ENCODE data around the gene NFIA. TPM values are rescaled to one million over a fixed set of nuclear protein-coding genes. Genes with fewer than 3 reads are reported as not detected.

NFIA gene
- polyA plus RNA-seq, 3 donors = 1.4 to 5.3 (median 2.4) TPM

DNA sequence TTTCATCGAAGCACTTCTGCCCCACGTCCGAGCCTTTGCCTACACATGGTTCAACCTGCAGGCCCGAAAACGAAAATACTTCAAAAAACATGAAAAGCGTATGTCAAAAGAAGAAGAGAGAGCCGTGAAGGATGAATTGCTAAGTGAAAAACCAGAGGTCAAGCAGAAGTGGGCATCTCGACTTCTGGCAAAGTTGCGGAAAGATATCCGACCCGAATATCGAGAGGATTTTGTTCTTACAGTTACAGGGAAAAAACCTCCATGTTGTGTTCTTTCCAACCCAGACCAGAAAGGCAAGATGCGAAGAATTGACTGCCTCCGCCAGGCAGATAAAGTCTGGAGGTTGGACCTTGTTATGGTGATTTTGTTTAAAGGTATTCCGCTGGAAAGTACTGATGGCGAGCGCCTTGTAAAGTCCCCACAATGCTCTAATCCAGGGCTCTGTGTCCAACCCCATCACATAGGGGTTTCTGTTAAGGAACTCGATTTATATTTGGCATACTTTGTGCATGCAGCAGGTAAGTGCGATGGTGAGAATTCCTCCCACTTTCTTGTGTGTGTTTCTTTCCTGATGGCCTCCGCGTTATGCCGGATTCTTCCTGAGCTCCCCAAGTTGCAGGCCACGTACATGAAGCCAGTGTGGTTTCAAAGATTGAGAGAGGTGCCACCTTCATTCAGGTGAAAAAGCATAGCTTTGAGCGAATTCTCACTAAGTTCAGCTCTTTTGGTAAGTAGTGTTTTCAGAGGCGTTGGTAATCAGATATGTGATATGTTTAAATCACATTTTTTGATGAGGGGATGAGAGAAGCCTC, 6.0 kb downstream of the NFIA start:
- Histone ChIP-seq H3K27me3 (ENCODE audit: control insufficient read depth in 2 of 2, insufficient read depth in 2 of 2, low read length in 2 of 2) (peaks cover 0 to 10% of the 10 kb centered on the region in 2 donors), H3K4me3 (replicated peaks in 1 of 3; ENCODE audit: low read depth in 2 of 3, low read length in 3 of 3) (no peak overlapping the region), H3K36me3 (replicated peaks in 1 of 2; ENCODE audit: control insufficient read depth in 1 of 2, insufficient read depth in 2 of 2, low read length in 2 of 2) (peaks cover 6 to 19% of the 10 kb centered on the region in 2 donors), H3K9ac (ENCODE audit: insufficient read depth, low read length, poor library complexity, severe bottlenecking) (no peak overlapping the region), H3K4me1 (ENCODE audit: control insufficient read depth in 1 of 2, insufficient read depth in 2 of 2, low read length in 2 of 2) (peaks cover 5 to 9% of the 10 kb centered on the region in 2 donors), H3K4me2 (replicated peaks; ENCODE audit: extremely low read depth, low read length, poor library complexity, severe bottlenecking) (no peak overlapping the region), H3K27ac (ENCODE audit: low read depth in 1 of 2, low read length in 2 of 2) (no peak overlapping the region), H4K20me1 (ENCODE audit: insufficient read depth, low read length) (no peaks in the 10 kb centered on the region), H3K79me2 (ENCODE audit: insufficient read depth, low read length) (peaks cover 15% of the 10 kb centered on the region), H3K9me3 (replicated peaks in 1 of 2; ENCODE audit: control insufficient read depth in 1 of 2, insufficient read depth in 1 of 2, low read length in 2 of 2) (no peaks in the 10 kb centered on the region), H2AFZ (ENCODE audit: insufficient read depth, low read depth, low read length, poor library complexity, severe bottlenecking) (no peak overlapping the region)
- Mint-ChIP-seq H3K9me3 (peaks cover 0 to 3% (median 0%) of the 10 kb centered on the region in 7 donors), H3K27me3 (ENCODE audit: low read depth in 3 of 3) (peaks cover 0 to 11% (median 6%) of the 10 kb centered on the region in 3 donors), H3K4me3 (no peak overlapping the region), H3K4me1 (peaks cover 19% of the 10 kb centered on the region), H3K36me3 (peaks cover 25 to 27% of the 10 kb centered on the region in 2 donors), H3K27ac (peak overlapping the region in 1 of 7 donors; percentile 29)
- DNase-seq = no peak
- intact Hi-C loops (cut with micrococcal nuclease) = loop anchor here in 1 of 2 donors (5.0 kb wide), 1 partner anchor 36 kb away; no protein-coding TSS in a partner anchor
- WGBS (ENCODE audit: insufficient coverage) = 97% methylated on average over 18 of the region's 25 CpGs
- TF ChIP-seq, protein P1, sequence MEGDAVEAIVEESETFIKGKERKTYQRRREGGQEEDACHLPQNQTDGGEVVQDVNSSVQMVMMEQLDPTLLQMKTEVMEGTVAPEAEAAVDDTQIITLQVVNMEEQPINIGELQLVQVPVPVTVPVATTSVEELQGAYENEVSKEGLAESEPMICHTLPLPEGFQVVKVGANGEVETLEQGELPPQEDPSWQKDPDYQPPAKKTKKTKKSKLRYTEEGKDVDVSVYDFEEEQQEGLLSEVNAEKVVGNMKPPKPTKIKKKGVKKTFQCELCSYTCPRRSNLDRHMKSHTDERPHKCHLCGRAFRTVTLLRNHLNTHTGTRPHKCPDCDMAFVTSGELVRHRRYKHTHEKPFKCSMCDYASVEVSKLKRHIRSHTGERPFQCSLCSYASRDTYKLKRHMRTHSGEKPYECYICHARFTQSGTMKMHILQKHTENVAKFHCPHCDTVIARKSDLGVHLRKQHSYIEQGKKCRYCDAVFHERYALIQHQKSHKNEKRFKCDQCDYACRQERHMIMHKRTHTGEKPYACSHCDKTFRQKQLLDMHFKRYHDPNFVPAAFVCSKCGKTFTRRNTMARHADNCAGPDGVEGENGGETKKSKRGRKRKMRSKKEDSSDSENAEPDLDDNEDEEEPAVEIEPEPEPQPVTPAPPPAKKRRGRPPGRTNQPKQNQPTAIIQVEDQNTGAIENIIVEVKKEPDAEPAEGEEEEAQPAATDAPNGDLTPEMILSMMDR (IDR thresholded peaks at IDR 0.05) = no peak

DNA sequence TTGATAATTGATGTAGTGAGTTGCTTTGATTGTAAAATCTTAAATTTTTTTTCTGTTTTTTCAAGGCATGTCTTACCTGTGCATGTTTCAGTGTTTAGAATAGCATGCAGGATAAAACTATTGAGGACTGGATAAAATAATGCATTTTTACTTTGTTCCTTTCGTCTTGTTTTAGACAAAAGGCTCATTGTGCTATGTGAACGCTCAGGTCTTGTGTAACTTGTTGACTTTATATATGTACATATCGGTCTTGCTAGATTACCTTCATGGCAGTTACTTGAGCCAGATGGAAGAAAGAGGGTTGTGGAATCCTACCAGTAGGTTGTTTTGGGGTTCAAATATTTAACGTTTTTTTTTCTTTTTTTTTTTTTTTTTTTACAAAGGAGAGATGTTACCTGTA, 7.0 kb downstream of the NFIA start:
- no peak overlapping the region for H3K27ac Mint-ChIP-seq
- no peak overlapping the region for H2AFZ ChIP-seq (ENCODE audit: insufficient read depth, low read depth, low read length, poor library complexity, severe bottlenecking)
- H3K4me3 Mint-ChIP-seq = no peak overlapping the region
- H3K4me3 ChIP-seq (replicated peaks in 1 of 3; ENCODE audit: low read depth in 2 of 3, low read length in 3 of 3) = no peak overlapping the region
- no peak overlapping the region for H3K9ac ChIP-seq (ENCODE audit: insufficient read depth, low read length, poor library complexity, severe bottlenecking)
- intact Hi-C loops (cut with micrococcal nuclease) = loop anchor here in 1 of 2 donors (5.0 kb wide), 1 partner anchor 37 kb away; no protein-coding TSS in a partner anchor
- peaks cover 22 to 26% of the 10 kb centered on the region in 2 donors for H3K36me3 Mint-ChIP-seq
- no peak overlapping the region for H3K4me2 ChIP-seq (replicated peaks; ENCODE audit: extremely low read depth, low read length, poor library complexity, severe bottlenecking)
- peaks cover 0 to 2% of the 10 kb centered on the region in 2 donors for H3K4me1 ChIP-seq (ENCODE audit: control insufficient read depth in 1 of 2, insufficient read depth in 2 of 2, low read length in 2 of 2)
- peaks cover 6 to 19% of the 10 kb centered on the region in 2 donors for H3K36me3 ChIP-seq (replicated peaks in 1 of 2; ENCODE audit: control insufficient read depth in 1 of 2, insufficient read depth in 2 of 2, low read length in 2 of 2)
- H3K27ac ChIP-seq (ENCODE audit: low read depth in 1 of 2, low read length in 2 of 2) = no peak overlapping the region
- H3K79me2 ChIP-seq (ENCODE audit: insufficient read depth, low read length) = peaks cover 12% of the 10 kb centered on the region
- H3K9me3 Mint-ChIP-seq = no peaks in the 10 kb centered on the region
- H4K20me1 ChIP-seq (ENCODE audit: insufficient read depth, low read length) = no peaks in the 10 kb centered on the region
- TF ChIP-seq, protein P1 (IDR thresholded peaks at IDR 0.05) = no peak
- H3K27me3 Mint-ChIP-seq (ENCODE audit: low read depth in 3 of 3) = peaks cover 0 to 4% (median 2%) of the 10 kb centered on the region in 3 donors
- DNase-seq = no peak
- H3K9me3 ChIP-seq (replicated peaks in 1 of 2; ENCODE audit: control insufficient read depth in 1 of 2, insufficient read depth in 1 of 2, low read length in 2 of 2) = no peaks in the 10 kb centered on the region
- H3K27me3 ChIP-seq (ENCODE audit: control insufficient read depth in 2 of 2, insufficient read depth in 2 of 2, low read length in 2 of 2) = peaks cover 0 to 4% of the 10 kb centered on the region in 2 donors
- whole genome bisulfite sequencing (ENCODE audit: insufficient coverage) = 100% methylated on average over 1 of the region's 4 CpGs
- H3K4me1 Mint-ChIP-seq = peaks cover 15% of the 10 kb centered on the region
